Fibroblast of lung (primary cell): ENCODE measurements around the gene KRT3. TPM values are rescaled to one million over a fixed set of nuclear protein-coding genes. Genes with fewer than 3 reads are reported as not detected.

ENCODE experiments used
- DNase-seq, 2 donors: peaks; one replicate each; pipeline versions ENCODE4 v3.0.0 to v3.0.0-alpha.2; 2010; ENCODE audit warnings: low read depth in 2 of 2
- H2AFZ ChIP-seq: 2 replicates; pipeline ENCODE4 v1.5.1; 2012; ENCODE audit warnings: low read length, control low read depth, inconsistent platforms
- H3K27ac ChIP-seq: 2 replicates; pipeline ENCODE4 v1.5.1; 2011; ENCODE audit warnings: low read length, control low read depth; ENCODE audit not compliant: insufficient read depth
- H3K27me3 ChIP-seq: 2 replicates; pipeline ENCODE4 v1.5.1; 2011; ENCODE audit warnings: mild to moderate bottlenecking, low read length; ENCODE audit not compliant: control insufficient read depth, insufficient read depth
- H3K36me3 ChIP-seq: 2 replicates; pipeline ENCODE4 v1.5.1; 2011; ENCODE audit warnings: low read length; ENCODE audit not compliant: control insufficient read depth, insufficient read depth
- H3K4me1 ChIP-seq: 2 replicates; pipeline ENCODE4 v1.5.1; 2011; ENCODE audit warnings: low read length; ENCODE audit not compliant: control insufficient read depth, insufficient read depth; ENCODE audit errors: extremely low read depth
- H3K4me2 ChIP-seq: 2 replicates; pipeline ENCODE4 v1.5.1; 2011; ENCODE audit warnings: low read length, control low read depth; ENCODE audit not compliant: insufficient read depth; ENCODE audit errors: extremely low read depth
- H3K4me3 ChIP-seq, 4 experiments: fragments of 200-600 bp in 1 of 4; sonication (generic) in 1 of 4; replicated peaks in 1 of 4; 2 replicates each; pipeline ENCODE4 v1.5.1; 2011 to 2016; ENCODE audit warnings: low read length in 4 of 4, low read depth in 3 of 4, mild to moderate bottlenecking in 3 of 4, control low read depth in 2 of 4, inconsistent platforms in 1 of 4, mixed read lengths in 1 of 4; ENCODE audit not compliant: insufficient read depth in 1 of 4; ENCODE audit errors: control extremely low read depth in 1 of 4
- H3K79me2 ChIP-seq: 2 replicates; pipeline ENCODE4 v1.5.1; 2012; ENCODE audit warnings: mild to moderate bottlenecking, low read length, inconsistent platforms; ENCODE audit not compliant: control insufficient read depth, insufficient read depth
- H3K9ac ChIP-seq: 2 replicates; pipeline ENCODE4 v1.5.1; 2011; ENCODE audit warnings: mild to moderate bottlenecking, low read length, control low read depth; ENCODE audit not compliant: insufficient read depth
- H3K9me3 ChIP-seq: 2 replicates; pipeline ENCODE4 v1.5.1; 2012; ENCODE audit warnings: low read depth, low read length; ENCODE audit not compliant: control insufficient read depth, insufficient read depth
- H4K20me1 ChIP-seq: 2 replicates; pipeline ENCODE4 v1.5.1; 2011; ENCODE audit warnings: low read length; ENCODE audit not compliant: control insufficient read depth, insufficient read depth; ENCODE audit errors: extremely low read depth
- CTCF ChIP-seq, 2 donors: IDR thresholded peaks in 1 of 2; conservative IDR thresholded peaks in 1 of 2; 1 replicate in 1 of 2; 2 replicates in 1 of 2; pipeline ENCODE4 v1.5.1; 2011 to 2012; ENCODE audit warnings: low read length in 2 of 2, control low read depth in 1 of 2, inconsistent platforms in 1 of 2, low read depth in 1 of 2, mild to moderate bottlenecking in 1 of 2
- EZH2 ChIP-seq: IDR thresholded peaks from 2 replicates; pipeline ENCODE4 v1.5.1; 2012; ENCODE audit warnings: low read length, control low read depth, mild to moderate bottlenecking; ENCODE audit errors: missing control alignments
- polyA plus RNA-seq, 2 donors: library from polyadenylated mRNA; depleted of rRNA in 1 of 2; stranded (reverse) in 1 of 2; unstranded in 1 of 2; fragments of >200 nt; gene quantifications; 2 replicates each; pipeline ENCODE4 v1.2.1, GENCODE V29; 2011 to 2012; ENCODE audit warnings: missing spikeins in 1 of 2
- total RNA-seq: library from RNA; depleted of rRNA; stranded (reverse); fragments of >200 nt; gene quantifications from 2 replicates; pipeline ENCODE4 v1.2.1, GENCODE V29; 2014

The KRT3 gene
- total and polyA plus RNA-seq, 2 donors (not counting 1 experiment from before 2014, with no cell fraction given) = not detected

DNA sequence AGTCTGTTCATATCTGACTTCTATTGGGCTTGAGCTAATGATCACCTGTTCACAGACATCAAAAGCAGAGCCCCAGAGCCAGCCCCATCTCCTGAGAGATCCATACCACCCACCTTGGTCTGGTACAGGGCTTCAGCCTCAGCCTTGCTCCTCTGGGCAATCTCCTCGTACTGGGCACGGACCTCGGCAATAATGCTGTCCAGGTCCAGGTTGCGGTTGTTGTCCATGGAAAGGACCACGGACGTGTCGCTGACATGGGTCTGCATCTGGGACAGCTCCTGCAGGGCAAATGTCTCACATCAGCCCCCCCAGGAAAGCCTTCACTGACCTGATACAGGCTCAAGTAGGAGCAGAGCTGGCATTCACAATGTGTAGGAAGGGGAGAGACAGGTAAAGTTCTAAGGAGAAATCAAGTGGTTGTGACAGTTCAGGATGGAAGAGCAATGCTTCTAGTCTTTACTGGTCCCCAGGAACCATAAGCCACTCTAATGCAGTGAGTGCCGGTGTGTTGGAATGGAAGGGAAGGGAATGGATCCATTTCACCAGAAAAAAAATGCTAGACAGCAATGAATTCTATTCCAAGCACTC, 12.8 kb upstream of the KRT3 start:
- H3K4me3 ChIP-seq = no peak overlapping the region
- no peak for DNase-seq
- no peak overlapping the region for H3K27ac ChIP-seq
- no peak overlapping the region for H3K4me2 ChIP-seq
- H3K27me3 ChIP-seq = peaks cover 4% of the 10 kb centered on the region
- no peak overlapping the region for H2AFZ ChIP-seq
- H3K9me3 ChIP-seq = no peaks in the 10 kb centered on the region
- H3K36me3 ChIP-seq = no peaks in the 10 kb centered on the region
- H3K9ac ChIP-seq = no peak overlapping the region
- H3K4me1 ChIP-seq = no peaks in the 10 kb centered on the region
- TF ChIP-seq CTCF (conservative IDR thresholded peaks at IDR 0.05 in 1 of 2, IDR thresholded peaks at IDR 0.05 in 1 of 2; ENCODE audit: low read depth in 1 of 2, low read length in 2 of 2) = no peak
- no peak for TF ChIP-seq EZH2
- H3K79me2 ChIP-seq = no peaks in the 10 kb centered on the region
- no peaks in the 10 kb centered on the region for H4K20me1 ChIP-seq

DNA sequence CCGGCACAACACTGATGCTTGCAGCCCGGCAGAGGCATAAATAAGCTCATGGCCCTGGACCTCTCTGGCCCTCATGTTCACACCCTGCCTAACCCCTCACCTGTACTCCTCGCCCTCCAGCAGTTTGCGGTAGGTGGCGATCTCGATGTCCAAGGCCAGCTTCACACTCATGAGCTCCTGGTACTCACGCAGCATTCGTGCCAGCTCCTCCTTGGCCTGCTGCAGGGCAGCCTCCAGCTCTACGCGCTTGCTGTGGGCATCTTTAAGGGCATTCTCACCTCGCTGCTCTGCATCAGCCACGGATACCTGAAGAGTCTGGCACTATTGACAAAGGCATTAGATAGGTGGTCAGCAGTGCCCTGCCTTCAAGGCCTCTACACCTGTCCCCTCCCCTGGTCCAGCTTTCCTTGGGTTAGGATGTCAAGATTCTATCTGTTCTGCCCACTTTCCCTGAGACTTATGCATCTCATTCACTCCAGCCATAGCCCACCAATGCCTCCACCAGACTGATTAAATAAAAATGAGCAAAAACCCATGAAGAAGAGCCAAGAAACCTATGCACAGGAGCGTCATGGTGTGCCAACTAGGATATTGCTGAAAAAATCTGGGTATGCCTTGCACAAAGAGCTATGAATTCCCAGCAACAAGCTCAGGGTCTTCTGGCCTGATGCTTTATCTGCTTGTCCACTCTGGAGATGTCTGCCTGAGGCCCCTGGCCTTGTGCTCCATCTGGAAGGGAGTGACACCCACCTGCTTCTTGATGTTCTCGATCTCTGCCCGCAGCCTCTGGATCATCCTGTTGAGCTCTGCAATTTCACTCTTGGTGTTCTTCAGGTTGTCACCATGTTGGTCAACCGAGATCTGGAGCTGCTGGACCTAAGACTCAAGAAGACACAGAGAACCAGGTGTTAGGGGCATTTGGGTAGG, 11.9 kb upstream of the KRT3 start:
- no peaks in the 10 kb centered on the region for H4K20me1 ChIP-seq
- peaks cover 4% of the 10 kb centered on the region for H3K27me3 ChIP-seq
- H2AFZ ChIP-seq = no peak overlapping the region
- H3K4me2 ChIP-seq = no peak overlapping the region
- no peak overlapping the region for H3K4me3 ChIP-seq
- DNase-seq = no peak
- no peaks in the 10 kb centered on the region for H3K4me1 ChIP-seq
- no peak overlapping the region for H3K27ac ChIP-seq
- H3K9ac ChIP-seq = no peak overlapping the region
- no peaks in the 10 kb centered on the region for H3K36me3 ChIP-seq
- H3K79me2 ChIP-seq = no peaks in the 10 kb centered on the region
- no peak for TF ChIP-seq CTCF (conservative IDR thresholded peaks at IDR 0.05 in 1 of 2, IDR thresholded peaks at IDR 0.05 in 1 of 2; ENCODE audit: low read depth in 1 of 2, low read length in 2 of 2)
- H3K9me3 ChIP-seq = no peaks in the 10 kb centered on the region

DNA sequence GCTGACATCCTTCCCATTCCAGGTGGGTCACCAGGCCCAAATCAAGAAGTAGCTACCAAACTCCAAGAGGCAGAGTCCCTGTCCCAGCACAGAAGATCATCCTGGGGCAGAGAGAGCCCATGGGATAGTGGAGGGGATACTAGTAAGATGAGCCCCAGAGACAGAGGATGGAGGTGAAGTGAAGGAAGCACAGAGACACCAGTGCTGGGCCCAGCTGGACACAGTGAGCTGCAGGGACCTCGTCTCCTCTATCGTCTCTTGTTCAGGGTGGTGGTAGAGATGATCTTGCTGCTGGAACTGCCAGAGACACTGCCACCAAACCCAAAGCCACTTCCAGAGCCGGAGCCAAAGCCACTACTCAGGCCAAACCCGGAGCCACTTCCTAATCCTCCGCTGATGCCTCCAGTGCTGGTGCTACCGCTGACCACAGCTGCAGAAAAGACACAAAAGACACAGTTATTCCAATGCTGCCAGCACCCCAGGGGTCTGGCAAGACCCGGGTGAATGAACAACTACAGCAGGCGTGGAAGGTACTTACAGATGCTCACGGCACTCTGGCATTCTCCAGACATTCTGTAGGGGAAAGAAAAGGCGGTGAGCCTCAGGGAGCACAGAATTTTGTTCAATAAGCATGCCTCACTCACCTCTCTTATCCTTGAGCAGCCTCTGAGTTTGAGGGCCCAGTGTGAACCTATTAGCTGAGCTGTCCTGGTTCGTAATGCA, 11.1 kb upstream of the KRT3 start:
- Histone ChIP-seq H3K4me1 (no peaks in the 10 kb centered on the region), H3K27ac (no peak overlapping the region), H3K36me3 (no peaks in the 10 kb centered on the region), H3K79me2 (no peaks in the 10 kb centered on the region), H3K9ac (no peak overlapping the region), H2AFZ (no peak overlapping the region), H3K4me3 (no peak overlapping the region), H3K4me2 (no peak overlapping the region), H4K20me1 (no peaks in the 10 kb centered on the region), H3K9me3 (no peaks in the 10 kb centered on the region), H3K27me3 (peaks cover 4% of the 10 kb centered on the region)
- TF ChIP-seq CTCF (conservative IDR thresholded peaks at IDR 0.05 in 1 of 2, IDR thresholded peaks at IDR 0.05 in 1 of 2; ENCODE audit: low read depth in 1 of 2, low read length in 2 of 2) (no peak), EZH2 (no peak)
- no peak for DNase-seq
